NCI-H128 (cell line): ENCODE measurements around the gene ZNF22.
"Not testable (repeated sequence)": the region's sequence is repeated elsewhere in the genome, so short reads cannot be mapped to it uniquely, and the experiment has no call there.

Source experiments
- DNase-seq: peaks from one replicate; lab custom pipeline; 2025; ENCODE audit not compliant: unreplicated experiment; lab: John Stamatoyannopoulos, UW

The ZNF22 gene

DNA sequence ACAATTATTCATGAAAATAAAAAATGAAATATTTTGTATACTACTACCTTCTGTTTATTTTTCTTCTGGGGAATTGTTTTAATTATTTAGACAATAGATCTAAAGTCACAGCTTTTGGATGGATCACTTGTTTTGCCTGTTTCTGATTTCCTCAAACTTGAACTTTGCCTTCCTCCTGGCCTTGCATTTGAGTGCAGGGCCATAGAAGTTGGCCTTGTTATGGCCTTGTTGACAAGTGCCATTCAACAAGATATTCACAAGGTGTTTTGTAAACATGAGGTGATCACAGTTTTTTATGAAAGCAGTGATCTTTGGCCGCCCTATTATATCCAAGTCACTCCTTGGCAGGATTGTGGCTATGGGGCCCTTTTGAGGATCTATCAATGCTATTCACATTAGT, 4.6 kb downstream of the ZNF22 start:
- no peak for DNase-seq

DNA sequence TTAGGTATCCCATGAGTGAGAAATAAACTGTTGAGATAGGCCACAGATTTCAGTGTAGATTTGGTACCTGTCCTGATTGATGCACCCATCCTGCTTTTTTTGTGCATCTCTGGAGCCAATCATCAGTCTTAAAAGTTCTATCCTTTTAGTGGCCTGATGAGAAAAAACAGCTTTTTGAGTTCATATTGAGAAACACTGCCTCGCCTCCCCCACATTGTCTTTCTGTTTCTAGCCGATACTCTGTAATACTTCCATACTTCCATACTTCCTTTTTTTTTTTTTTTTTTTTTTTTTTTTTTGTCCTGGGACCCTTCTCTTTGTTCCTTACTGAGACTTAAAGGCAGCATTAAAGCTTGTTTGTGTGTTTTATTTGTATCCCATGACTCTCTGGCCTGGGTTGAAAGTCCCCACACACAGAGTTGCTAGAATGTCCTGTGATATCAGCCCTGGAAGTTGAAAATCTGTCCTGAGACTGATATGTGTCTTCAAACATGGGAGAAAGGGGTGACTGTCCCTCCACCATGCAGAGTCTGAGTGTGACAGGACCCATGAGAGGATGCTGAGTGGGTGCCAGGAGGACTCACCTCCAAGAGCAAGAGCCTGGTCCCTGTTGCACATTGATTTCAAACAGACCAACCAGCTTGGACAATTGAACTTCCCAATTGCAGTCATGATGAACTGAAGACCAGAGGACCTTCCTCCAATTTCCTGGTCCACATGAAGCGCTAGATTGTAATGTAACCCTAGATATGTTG, 5.7 kb downstream of the ZNF22 start:
- no peak for DNase-seq

- DNase-seq = no peak
These were observed 7.9 kb downstream of the ZNF22 start for GRCh38 chr10:45008524-45009161.

- DNase-seq = not testable (repeated sequence)
These were observed 13.8 kb downstream of the ZNF22 start for GRCh38 chr10:45014557-45014956.

DNA sequence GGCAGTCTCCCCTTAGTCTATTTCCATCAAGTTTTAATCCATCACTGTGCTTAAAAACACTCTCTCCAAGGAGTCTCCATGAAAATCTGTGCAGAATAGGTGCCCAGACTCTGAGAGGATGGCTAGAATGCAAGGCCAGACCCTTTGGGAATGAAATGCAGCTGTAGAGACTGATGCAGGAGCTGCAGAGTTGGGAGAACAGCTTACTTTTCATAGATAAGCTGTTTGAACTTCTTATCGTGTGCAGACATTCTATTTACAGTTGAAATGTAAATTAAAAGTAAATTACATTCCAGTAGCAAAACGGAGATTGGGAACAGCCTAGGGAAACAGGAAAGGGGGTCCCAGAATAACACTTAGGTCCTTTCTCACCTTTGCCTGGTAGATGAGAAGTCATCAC, 14.9 kb downstream of the ZNF22 start:
- no peak for DNase-seq

GRCh38 chr10:45023426-45023825, 22.7 kb downstream of the ZNF22 start:
- no peak for DNase-seq

- DNase-seq = no peak
These were observed 33.6 kb downstream of the ZNF22 start for GRCh38 chr10:45034301-45034700.

DNA sequence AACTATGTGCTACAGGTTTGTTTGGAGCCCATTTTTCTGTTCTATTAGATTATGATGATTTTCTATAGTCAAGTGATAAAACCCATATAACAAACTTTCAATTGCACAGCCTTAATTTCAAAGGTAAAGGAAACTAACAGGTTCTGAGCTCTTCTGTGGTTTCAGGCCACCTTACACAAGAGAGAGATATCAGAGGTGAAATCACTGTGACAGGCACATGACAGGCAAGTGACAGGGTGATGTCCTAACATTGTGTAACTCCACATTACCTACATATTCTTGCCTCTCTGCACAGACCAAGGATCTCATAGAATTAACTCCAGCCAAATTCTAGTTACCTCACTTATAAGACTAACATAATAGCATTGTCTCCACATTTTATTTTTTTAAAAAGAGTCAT, 35.0 kb downstream of the ZNF22 start:
- DNase-seq = no peak

DNA sequence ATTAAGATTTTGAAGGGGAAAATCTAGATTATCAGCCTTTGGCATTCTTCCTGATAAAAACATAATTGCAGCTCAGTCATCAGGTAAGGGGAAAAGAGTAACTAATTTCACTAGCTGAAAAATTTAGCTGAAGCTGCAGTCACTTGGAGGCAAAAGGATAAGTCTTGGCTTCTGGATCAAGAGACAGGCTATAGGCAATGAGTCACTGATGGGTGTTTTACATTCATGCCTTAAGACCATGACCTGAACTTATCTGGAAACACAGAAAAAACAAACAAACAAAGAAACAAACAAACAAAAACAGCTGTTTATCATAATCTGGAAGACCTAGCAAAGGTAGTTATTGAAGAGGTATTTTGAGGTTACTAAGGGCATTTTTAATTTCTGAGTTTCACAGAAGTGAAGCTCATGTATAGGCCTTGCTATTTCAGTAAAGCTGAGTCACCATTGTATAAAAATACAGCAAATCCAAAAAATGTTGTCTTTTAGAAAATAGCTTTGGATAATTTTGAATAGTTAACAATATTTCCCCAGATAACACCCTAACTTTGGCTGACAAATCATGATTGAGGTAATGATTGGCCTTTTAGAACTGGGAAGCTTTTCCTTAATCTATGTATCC, 40.3 kb downstream of the ZNF22 start:
- no peak for DNase-seq

DNA sequence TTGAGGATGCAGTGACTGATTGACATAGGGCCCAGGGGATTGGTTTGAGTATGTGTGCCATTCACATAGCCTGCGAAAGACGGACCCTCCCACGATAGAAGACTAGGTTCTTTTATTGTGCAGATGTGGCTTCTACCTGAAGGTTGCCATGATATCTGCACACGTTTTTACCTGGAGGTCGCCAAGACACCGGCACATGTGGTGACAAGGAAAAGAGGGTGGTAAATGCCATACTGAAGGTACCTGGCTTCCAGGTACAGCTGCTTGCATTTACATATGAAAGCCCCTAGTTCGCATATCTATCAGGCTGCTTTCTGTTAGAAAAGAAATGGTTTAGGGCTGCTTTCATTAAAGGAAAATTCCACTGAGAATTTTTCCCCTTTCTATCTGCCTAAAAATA, 43.6 kb downstream of the ZNF22 start:
- no peak for DNase-seq

GRCh38 chr10:45050551-45051235, 50.0 kb downstream of the ZNF22 start:
- no peak for DNase-seq

GRCh38 chr10:45052700-45053099, 52.0 kb downstream of the ZNF22 start:
- no peak for DNase-seq

GRCh38 chr10:45053569-45054100, 52.9 kb downstream of the ZNF22 start:
- DNase-seq = no peak
